Liver (tissue), 9 donors: ENCODE measurements around the gene UBE2V1. TPM values are rescaled to one million over a fixed set of nuclear protein-coding genes. Genes with fewer than 3 reads are reported as not detected.

ENCODE experiments used
- DNase-seq: peaks from one replicate; pipeline ENCODE4 v3.0.0-alpha.2; 2017; ENCODE audit warnings: low spot score
- H3K27ac ChIP-seq, 2 donors: one replicate each; pipeline ENCODE4 v1.7.0; 2013; ENCODE audit warnings: inconsistent platforms in 2 of 2, low read length in 2 of 2, control low read depth in 1 of 2, low read depth in 1 of 2, mild to moderate bottlenecking in 1 of 2
- H3K27me3 ChIP-seq, 4 donors: one replicate each; pipeline versions ENCODE4 v1.6.1 to v1.7.0; 2013; ENCODE audit warnings: low read length in 3 of 4, inconsistent platforms in 1 of 4, mild to moderate bottlenecking in 1 of 4, moderate library complexity in 1 of 4; ENCODE audit not compliant: control insufficient read depth in 4 of 4, insufficient read depth in 4 of 4
- H3K36me3 ChIP-seq, 4 donors: one replicate each; pipeline versions ENCODE4 v1.6.1 to v1.7.0; 2013; ENCODE audit warnings: low read length in 3 of 4, mild to moderate bottlenecking in 3 of 4, low read depth in 1 of 4, moderate library complexity in 1 of 4; ENCODE audit not compliant: control insufficient read depth in 4 of 4, insufficient read depth in 3 of 4
- H3K4me1 ChIP-seq, 4 donors: one replicate each; pipeline versions ENCODE4 v1.6.1 to v1.7.0; 2013; ENCODE audit warnings: low read length in 3 of 4, mild to moderate bottlenecking in 3 of 4, moderate library complexity in 1 of 4; ENCODE audit not compliant: control insufficient read depth in 4 of 4, insufficient read depth in 4 of 4
- H3K4me3 ChIP-seq, 3 donors: one replicate each; pipeline versions ENCODE4 v1.6.1 to v1.7.0; 2013; ENCODE audit warnings: low read length in 3 of 3, control low read depth in 1 of 3, low read depth in 1 of 3, mild to moderate bottlenecking in 1 of 3
- H3K9ac ChIP-seq, 2 donors: one replicate each; pipeline ENCODE4 v1.7.0; 2013; ENCODE audit warnings: low read length in 2 of 2, mild to moderate bottlenecking in 2 of 2, moderate library complexity in 2 of 2, control low read depth in 1 of 2, low read depth in 1 of 2
- H3K9me3 ChIP-seq, 4 donors: one replicate each; pipeline versions ENCODE4 v1.6.1 to v1.7.0; 2013; ENCODE audit warnings: low read length in 3 of 4; ENCODE audit not compliant: control insufficient read depth in 4 of 4
- EGR1 ChIP-seq, 2 donors: IDR thresholded peaks; 2 replicates each; pipeline ENCODE4 v1.6.1; 2016 to 2018; ENCODE audit warnings: antibody characterized with exemption in 2 of 2, low read depth in 2 of 2
- FOXA1 ChIP-seq: IDR thresholded peaks from 2 replicates; pipeline ENCODE4 v1.6.1; 2016; ENCODE audit warnings: antibody characterized with exemption
- FOXA2 ChIP-seq: IDR thresholded peaks from 2 replicates; pipeline ENCODE4 v1.6.1; 2016; ENCODE audit warnings: antibody characterized with exemption
- GABPA ChIP-seq, 2 donors: IDR thresholded peaks in 1 of 2; conservative IDR thresholded peaks in 1 of 2; 2 replicates each; pipeline ENCODE4 v1.6.1; 2016; ENCODE audit warnings: antibody characterized with exemption in 2 of 2, mild to moderate bottlenecking in 1 of 2, moderate library complexity in 1 of 2
- HNF4A ChIP-seq, 2 donors: conservative IDR thresholded peaks; 2 replicates each; pipeline ENCODE4 v1.6.1; 2016; ENCODE audit warnings: antibody characterized with exemption in 2 of 2, mild to moderate bottlenecking in 2 of 2
- HNF4G ChIP-seq: IDR thresholded peaks from 2 replicates; pipeline ENCODE4 v1.6.1; 2016; ENCODE audit warnings: antibody characterized with exemption
- JUND ChIP-seq, 2 donors: IDR thresholded peaks; 2 replicates each; pipeline ENCODE4 v1.6.1; 2016; ENCODE audit warnings: antibody characterized with exemption in 2 of 2
- NR2F2 ChIP-seq: IDR thresholded peaks from 2 replicates; pipeline ENCODE4 v1.6.1; 2016; ENCODE audit warnings: antibody characterized with exemption
- RAD21 ChIP-seq, 2 donors: IDR thresholded peaks; 2 replicates each; pipeline ENCODE4 v1.6.1; 2016; ENCODE audit warnings: antibody characterized with exemption in 2 of 2, mild to moderate bottlenecking in 2 of 2
- RXRA ChIP-seq, 2 donors: IDR thresholded peaks; 2 replicates each; pipeline ENCODE4 v1.6.1; 2017 to 2018; ENCODE audit warnings: antibody characterized with exemption in 2 of 2, mild to moderate bottlenecking in 1 of 2
- SP1 ChIP-seq: IDR thresholded peaks from 2 replicates; pipeline ENCODE4 v1.6.1; 2018; ENCODE audit warnings: antibody characterized with exemption, mild to moderate bottlenecking
- TAF1 ChIP-seq: conservative IDR thresholded peaks from 2 replicates; pipeline ENCODE4 v1.6.1; 2016; ENCODE audit warnings: antibody characterized with exemption, mild to moderate bottlenecking
- YY1 ChIP-seq: IDR thresholded peaks from 2 replicates; pipeline ENCODE4 v1.6.1; 2016; ENCODE audit warnings: antibody characterized with exemption, mild to moderate bottlenecking
- ZBTB33 ChIP-seq: IDR thresholded peaks from 2 replicates; pipeline ENCODE4 v1.6.1; 2016; ENCODE audit warnings: antibody characterized with exemption
- WGBS: extraction: QIAGEN DNeasy Blood & Tissue Kit; methylation state at CpG from one replicate; pipeline ENCODE4 v1.1.7; 2013; 5-methylcytosine and 5-hydroxymethylcytosine counted together
- polyA plus RNA-seq, 2 donors: library from polyadenylated mRNA; stranded (reverse) in 1 of 2; unstranded in 1 of 2; fragments of 200-250 nt in 1 of 2; fragments of >200 nt in 1 of 2; fragmentation: Nextera tagmentation in 1 of 2; extraction: Ambion mirVana in 1 of 2; gene quantifications; one replicate each; pipeline versions ENCODE4 v1.2.1 to v1.2.3, GENCODE V29; 2013 to 2015
- total RNA-seq, 2 donors: library from RNA; depleted of rRNA; stranded (reverse); fragments of >200 nt; gene quantifications; one replicate each; pipeline ENCODE4 v1.2.3, GENCODE V29; 2014
- TF ChIP-seq, protein P1 (sequence below): IDR thresholded peaks from 2 replicates; pipeline ENCODE4 v1.6.1; 2016; ENCODE audit warnings: antibody characterized with exemption
- TF ChIP-seq, protein P2 (sequence below): IDR thresholded peaks from 2 replicates; pipeline ENCODE4 v1.6.1; 2016; ENCODE audit warnings: antibody characterized with exemption, mild to moderate bottlenecking
- TF ChIP-seq, protein P3 (sequence below): IDR thresholded peaks from 2 replicates; pipeline ENCODE4 v1.6.1; 2016; ENCODE audit warnings: antibody characterized with exemption
- donor health status: healthy.
- donor health status: healthy.
- donor health status: healthy.
- donor health status: healthy.
- donor health status: healthy.

UBE2V1 gene
- total and polyA plus RNA-seq, 4 donors: 27.9 to 53.0 (median 34.2) TPM

DNA sequence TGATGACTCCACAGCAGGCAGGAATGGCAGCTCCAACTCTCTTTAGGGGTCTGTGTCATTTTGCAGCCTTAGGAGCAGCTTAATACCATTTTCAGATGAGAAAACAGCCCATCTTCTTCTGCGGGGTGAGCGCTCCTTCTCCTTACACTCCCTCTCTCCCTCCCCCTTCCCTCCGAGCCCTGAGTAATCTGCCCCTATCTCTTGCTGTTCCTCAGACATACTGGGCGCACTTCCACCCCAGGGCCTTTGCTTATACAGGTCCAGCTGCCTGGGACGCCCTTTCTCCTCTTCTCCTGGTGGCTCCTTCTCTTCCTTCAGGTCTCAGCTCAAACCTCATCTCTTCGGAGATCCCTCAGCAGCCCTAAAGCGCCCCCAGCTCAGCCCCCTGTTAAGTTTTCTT lies 75.4 kb downstream of the UBE2V1 start:
- no peak for DNase-seq
- no peak overlapping the region for H3K27ac ChIP-seq
- 88% methylated on average over 7 of the region's 7 CpGs for WGBS

DNA sequence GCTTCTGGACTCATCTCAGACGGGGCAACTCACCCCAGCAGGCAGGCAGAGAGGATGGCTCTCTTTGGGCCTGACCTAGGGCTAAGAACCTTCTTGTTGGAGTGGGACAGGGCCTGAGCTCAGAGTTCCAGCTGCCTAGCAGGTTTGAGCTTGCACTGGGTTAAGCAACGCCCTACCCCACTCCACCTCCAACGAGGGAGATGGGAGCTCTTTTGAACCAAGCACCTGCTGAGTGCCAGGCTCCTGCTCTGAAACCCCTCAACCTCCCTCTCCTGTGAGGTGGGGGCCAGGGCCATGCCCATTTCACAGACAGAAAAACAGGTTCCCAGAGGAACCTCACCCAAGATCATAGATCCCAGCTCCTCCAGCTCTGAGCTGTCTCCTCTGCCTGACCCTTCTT lies 75.8 kb downstream of the UBE2V1 start:
- DNase-seq: no peak
- Histone ChIP-seq H3K27me3 (no peaks in the 10 kb centered on the region), H3K4me3 (no peak overlapping the region), H3K27ac (no peak overlapping the region), H3K9me3 (no peaks in the 10 kb centered on the region), H3K36me3 (no peaks in the 10 kb centered on the region), H3K9ac (no peak overlapping the region), H3K4me1 (no peaks in the 10 kb centered on the region)
- 74% methylated on average over 3 of the region's 3 CpGs for WGBS
- no peak for TF ChIP-seq YY1
- no peak for TF ChIP-seq EGR1 (IDR thresholded peaks at IDR 0.05; ENCODE audit: low read depth in 2 of 2)
- TF ChIP-seq, protein P1, sequence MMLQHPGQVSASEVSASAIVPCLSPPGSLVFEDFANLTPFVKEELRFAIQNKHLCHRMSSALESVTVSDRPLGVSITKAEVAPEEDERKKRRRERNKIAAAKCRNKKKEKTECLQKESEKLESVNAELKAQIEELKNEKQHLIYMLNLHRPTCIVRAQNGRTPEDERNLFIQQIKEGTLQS: no peak
- TF ChIP-seq NR2F2: no peak
- TF ChIP-seq, protein P2, sequence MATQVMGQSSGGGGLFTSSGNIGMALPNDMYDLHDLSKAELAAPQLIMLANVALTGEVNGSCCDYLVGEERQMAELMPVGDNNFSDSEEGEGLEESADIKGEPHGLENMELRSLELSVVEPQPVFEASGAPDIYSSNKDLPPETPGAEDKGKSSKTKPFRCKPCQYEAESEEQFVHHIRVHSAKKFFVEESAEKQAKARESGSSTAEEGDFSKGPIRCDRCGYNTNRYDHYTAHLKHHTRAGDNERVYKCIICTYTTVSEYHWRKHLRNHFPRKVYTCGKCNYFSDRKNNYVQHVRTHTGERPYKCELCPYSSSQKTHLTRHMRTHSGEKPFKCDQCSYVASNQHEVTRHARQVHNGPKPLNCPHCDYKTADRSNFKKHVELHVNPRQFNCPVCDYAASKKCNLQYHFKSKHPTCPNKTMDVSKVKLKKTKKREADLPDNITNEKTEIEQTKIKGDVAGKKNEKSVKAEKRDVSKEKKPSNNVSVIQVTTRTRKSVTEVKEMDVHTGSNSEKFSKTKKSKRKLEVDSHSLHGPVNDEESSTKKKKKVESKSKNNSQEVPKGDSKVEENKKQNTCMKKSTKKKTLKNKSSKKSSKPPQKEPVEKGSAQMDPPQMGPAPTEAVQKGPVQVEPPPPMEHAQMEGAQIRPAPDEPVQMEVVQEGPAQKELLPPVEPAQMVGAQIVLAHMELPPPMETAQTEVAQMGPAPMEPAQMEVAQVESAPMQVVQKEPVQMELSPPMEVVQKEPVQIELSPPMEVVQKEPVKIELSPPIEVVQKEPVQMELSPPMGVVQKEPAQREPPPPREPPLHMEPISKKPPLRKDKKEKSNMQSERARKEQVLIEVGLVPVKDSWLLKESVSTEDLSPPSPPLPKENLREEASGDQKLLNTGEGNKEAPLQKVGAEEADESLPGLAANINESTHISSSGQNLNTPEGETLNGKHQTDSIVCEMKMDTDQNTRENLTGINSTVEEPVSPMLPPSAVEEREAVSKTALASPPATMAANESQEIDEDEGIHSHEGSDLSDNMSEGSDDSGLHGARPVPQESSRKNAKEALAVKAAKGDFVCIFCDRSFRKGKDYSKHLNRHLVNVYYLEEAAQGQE: no peak
- TF ChIP-seq HNF4G: no peak
- no peak for TF ChIP-seq ZBTB33
- no peak for TF ChIP-seq GABPA (IDR thresholded peaks at IDR 0.05 in 1 of 2, conservative IDR thresholded peaks at IDR 0.05 in 1 of 2)
- TF ChIP-seq SP1: no peak
- TF ChIP-seq RAD21 (IDR thresholded peaks at IDR 0.05): no peak
- no peak for TF ChIP-seq FOXA1
- no peak for TF ChIP-seq FOXA2
- TF ChIP-seq JUND (IDR thresholded peaks at IDR 0.05): no peak
- TF ChIP-seq TAF1: no peak
- TF ChIP-seq, protein P3, sequence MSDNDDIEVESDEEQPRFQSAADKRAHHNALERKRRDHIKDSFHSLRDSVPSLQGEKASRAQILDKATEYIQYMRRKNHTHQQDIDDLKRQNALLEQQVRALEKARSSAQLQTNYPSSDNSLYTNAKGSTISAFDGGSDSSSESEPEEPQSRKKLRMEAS: no peak
- no peak for TF ChIP-seq HNF4A (conservative IDR thresholded peaks at IDR 0.05)

More for the DNA sequence above, 75.4 kb downstream of the UBE2V1 start:
- no peaks in the 10 kb centered on the region for H3K4me1 ChIP-seq
- TF ChIP-seq FOXA1 (no peak), RXRA (IDR thresholded peaks at IDR 0.05) (no peak)
- TF ChIP-seq, protein P1: no peak
- TF ChIP-seq, protein P2: no peak
- H3K36me3 ChIP-seq: no peaks in the 10 kb centered on the region
- no peaks in the 10 kb centered on the region for H3K9me3 ChIP-seq
- no peak overlapping the region for H3K9ac ChIP-seq
- H3K27me3 ChIP-seq: no peaks in the 10 kb centered on the region
- H3K4me3 ChIP-seq: no peak overlapping the region
